Trophoblast cell (in vitro differentiated cells and primary cell): Measurements from ENCODE around the gene TRPV4.

Source experiments
- DNase-seq, 2 donors: peaks; one replicate each; pipeline ENCODE4 v3.0.0-alpha.2; 2016
- H2AFZ ChIP-seq: 2 replicates; pipeline ENCODE4 v1.6.1; 2013; ENCODE audit warnings: low read length, moderate library complexity, mild to moderate bottlenecking; ENCODE audit not compliant: insufficient read depth, poor library complexity
- H2AK5ac ChIP-seq: 2 replicates; pipeline ENCODE4 v1.6.1; 2013; ENCODE audit warnings: mild to moderate bottlenecking, low read length
- H2BK120ac ChIP-seq: 2 replicates; pipeline ENCODE4 v1.6.1; 2013; ENCODE audit warnings: low read length, mild to moderate bottlenecking, moderate library complexity; ENCODE audit not compliant: insufficient read depth, poor library complexity
- H2BK12ac ChIP-seq: 2 replicates; pipeline ENCODE4 v1.6.1; 2013; ENCODE audit warnings: mild to moderate bottlenecking, low read length, moderate library complexity
- H2BK5ac ChIP-seq: 2 replicates; pipeline ENCODE4 v1.6.1; 2013; ENCODE audit warnings: low read length, low read depth, moderate library complexity, mild to moderate bottlenecking; ENCODE audit not compliant: poor library complexity
- H3K14ac ChIP-seq: 2 replicates; pipeline ENCODE4 v1.6.1; 2013; ENCODE audit warnings: mild to moderate bottlenecking, low read length
- H3K18ac ChIP-seq: 2 replicates; pipeline ENCODE4 v1.6.1; 2013; ENCODE audit warnings: mild to moderate bottlenecking, low read length
- H3K23ac ChIP-seq: 2 replicates; pipeline ENCODE4 v1.6.1; 2013; ENCODE audit warnings: low read length
- H3K27ac ChIP-seq: 2 replicates; pipeline ENCODE4 v1.5.1; 2013; ENCODE audit warnings: low read depth, mild to moderate bottlenecking, inconsistent platforms, low read length, moderate library complexity
- H3K27me3 ChIP-seq: 2 replicates; pipeline ENCODE4 v1.6.1; 2013; ENCODE audit warnings: inconsistent platforms, mild to moderate bottlenecking, low read length, moderate library complexity; ENCODE audit not compliant: insufficient read depth
- H3K36me3 ChIP-seq, 2 experiments: 1 replicate in 1 of 2; 2 replicates in 1 of 2; pipeline ENCODE4 v1.6.1; 2013; ENCODE audit warnings: low read length in 2 of 2, mild to moderate bottlenecking in 2 of 2, moderate library complexity in 1 of 2; ENCODE audit not compliant: insufficient read depth in 2 of 2, control insufficient read depth in 1 of 2
- H3K4ac ChIP-seq: 2 replicates; pipeline ENCODE4 v1.6.1; 2013; ENCODE audit warnings: low read depth, mild to moderate bottlenecking, low read length, moderate library complexity
- H3K4me1 ChIP-seq, 2 experiments: 1 replicate in 1 of 2; 2 replicates in 1 of 2; pipeline ENCODE4 v1.6.1; 2013; ENCODE audit warnings: low read length in 2 of 2, mild to moderate bottlenecking in 2 of 2, moderate library complexity in 1 of 2; ENCODE audit not compliant: insufficient read depth in 2 of 2, control insufficient read depth in 1 of 2
- H3K4me2 ChIP-seq: 2 replicates; pipeline ENCODE4 v1.6.1; 2013; ENCODE audit warnings: inconsistent platforms, mild to moderate bottlenecking, low read length, moderate library complexity
- H3K4me3 ChIP-seq: 2 replicates; pipeline ENCODE4 v1.5.1; 2013; ENCODE audit warnings: mild to moderate bottlenecking, low read depth, low read length, inconsistent platforms
- H3K79me1 ChIP-seq: one replicate; pipeline ENCODE4 v1.6.1; 2013; ENCODE audit warnings: low read length
- H3K79me2 ChIP-seq: 2 replicates; pipeline ENCODE4 v1.6.1; 2013; ENCODE audit warnings: low read length, mild to moderate bottlenecking; ENCODE audit not compliant: control insufficient read depth, insufficient read depth, poor library complexity
- H3K9ac ChIP-seq: 2 replicates; pipeline ENCODE4 v1.6.1; 2013; ENCODE audit warnings: mild to moderate bottlenecking, low read length
- H3K9me3 ChIP-seq: 2 replicates; pipeline ENCODE4 v1.6.1; 2013; ENCODE audit warnings: low read depth, mild to moderate bottlenecking, control low read depth, inconsistent platforms, low read length; ENCODE audit not compliant: insufficient read depth
- H4K12ac ChIP-seq: 2 replicates; pipeline ENCODE4 v1.6.1; 2013; ENCODE audit warnings: low read depth, mild to moderate bottlenecking, low read length, moderate library complexity
- H4K8ac ChIP-seq: 2 replicates; pipeline ENCODE4 v1.6.1; 2013; ENCODE audit warnings: low read depth, mild to moderate bottlenecking, low read length, moderate library complexity
- H4K91ac ChIP-seq: one replicate; pipeline ENCODE4 v1.6.1; 2013; ENCODE audit warnings: low read depth, mild to moderate bottlenecking, low read length, moderate library complexity
- WGBS: extraction: QIAGEN DNeasy Blood & Tissue Kit; methylation state at CpG from one replicate; pipeline ENCODE4 v1.1.7; 2013; ENCODE audit warnings: missing lambda C conversion rate; ENCODE audit not compliant: insufficient read length, insufficient coverage; ENCODE audit errors: extremely low coverage; 5-methylcytosine and 5-hydroxymethylcytosine counted together

The TRPV4 gene

GRCh38 chr12:109753054-109753401 is 80.2 kb downstream of the TRPV4 start:
- Histone ChIP-seq H4K12ac (no peak overlapping the region), H2AFZ (no peak overlapping the region), H3K14ac (no peak overlapping the region), H4K91ac (no peak overlapping the region), H3K4me2 (no peak overlapping the region), H2BK120ac (no peak overlapping the region), H2BK5ac (no peak overlapping the region), H4K8ac (no peak overlapping the region), H2AK5ac (no peak overlapping the region), H3K79me2 (no peaks in the 10 kb centered on the region), H2BK12ac (no peak overlapping the region), H3K18ac (no peak overlapping the region), H3K27ac (no peak overlapping the region), H3K4ac (no peak overlapping the region), H3K4me3 (no peak overlapping the region), H3K23ac (no peak overlapping the region), H3K9me3 (peaks cover 1% of the 10 kb centered on the region), H3K79me1 (no peaks in the 10 kb centered on the region), H3K36me3 (no peaks in the 10 kb centered on the region), H3K9ac (no peak overlapping the region), H3K4me1 (no peaks in the 10 kb centered on the region), H3K27me3 (no peaks in the 10 kb centered on the region)
- WGBS = no CpG with 5 or more reads among the region's 5 CpGs
- no peak for DNase-seq

GRCh38 chr12:109752117-109753053 is 80.8 kb downstream of the TRPV4 start:
- Histone ChIP-seq H3K36me3 (no peaks in the 10 kb centered on the region), H3K27me3 (no peaks in the 10 kb centered on the region), H3K9ac (no peak overlapping the region), H3K79me1 (no peaks in the 10 kb centered on the region), H2BK5ac (no peak overlapping the region), H2AFZ (no peak overlapping the region), H3K4me1 (no peaks in the 10 kb centered on the region), H3K14ac (no peak overlapping the region), H2AK5ac (no peak overlapping the region), H2BK12ac (no peak overlapping the region), H3K23ac (no peak overlapping the region), H3K4ac (no peak overlapping the region), H3K27ac (no peak overlapping the region), H3K9me3 (peaks cover 1% of the 10 kb centered on the region), H2BK120ac (no peak overlapping the region), H3K4me2 (no peak overlapping the region), H4K12ac (no peak overlapping the region), H4K91ac (no peak overlapping the region), H4K8ac (no peak overlapping the region), H3K18ac (no peak overlapping the region), H3K79me2 (no peaks in the 10 kb centered on the region), H3K4me3 (no peak overlapping the region)
- no peak for DNase-seq
- no CpG with 5 or more reads among the region's 6 CpGs for WGBS

GRCh38 chr12:109744986-109745942 is 87.9 kb downstream of the TRPV4 start:
- no peak overlapping the region for H3K4me3 ChIP-seq
- H4K12ac ChIP-seq = no peak overlapping the region
- DNase-seq = no peak
- H2BK12ac ChIP-seq = no peak overlapping the region
- no peak overlapping the region for H2BK5ac ChIP-seq
- H3K27ac ChIP-seq = no peak overlapping the region
- no peaks in the 10 kb centered on the region for H3K36me3 ChIP-seq
- H3K18ac ChIP-seq = no peak overlapping the region
- H4K8ac ChIP-seq = no peak overlapping the region
- no peaks in the 10 kb centered on the region for H3K79me2 ChIP-seq
- H2AK5ac ChIP-seq = no peak overlapping the region
- no peaks in the 10 kb centered on the region for H3K79me1 ChIP-seq
- no peaks in the 10 kb centered on the region for H3K27me3 ChIP-seq
- no peak overlapping the region for H3K23ac ChIP-seq
- no peak overlapping the region for H3K9ac ChIP-seq
- no peak overlapping the region for H3K4me2 ChIP-seq
- H2AFZ ChIP-seq = no peak overlapping the region
- no peak overlapping the region for H3K14ac ChIP-seq
- H3K4me1 ChIP-seq = no peaks in the 10 kb centered on the region
- H3K9me3 ChIP-seq = no peaks in the 10 kb centered on the region
- no peak overlapping the region for H3K4ac ChIP-seq
- no CpG with 5 or more reads among the region's 8 CpGs for WGBS
- H4K91ac ChIP-seq = no peak overlapping the region
- H2BK120ac ChIP-seq = no peak overlapping the region

- no peak overlapping the region for H2BK12ac ChIP-seq
- H3K36me3 ChIP-seq = no peaks in the 10 kb centered on the region
- H3K23ac ChIP-seq = no peak overlapping the region
- H4K12ac ChIP-seq = no peak overlapping the region
- no peak overlapping the region for H2BK5ac ChIP-seq
- H3K79me1 ChIP-seq = no peaks in the 10 kb centered on the region
- no peaks in the 10 kb centered on the region for H3K27me3 ChIP-seq
- no peak overlapping the region for H2BK120ac ChIP-seq
- no peak overlapping the region for H3K18ac ChIP-seq
- H3K14ac ChIP-seq = no peak overlapping the region
- H2AFZ ChIP-seq = no peak overlapping the region
- no peak overlapping the region for H3K27ac ChIP-seq
- no peak overlapping the region for H4K8ac ChIP-seq
- H4K91ac ChIP-seq = no peak overlapping the region
- H3K9ac ChIP-seq = no peak overlapping the region
- H3K4ac ChIP-seq = no peak overlapping the region
- DNase-seq = no peak
- WGBS = no CpG with 5 or more reads among the region's 14 CpGs
- H3K4me3 ChIP-seq = no peak overlapping the region
- no peaks in the 10 kb centered on the region for H3K9me3 ChIP-seq
- no peaks in the 10 kb centered on the region for H3K4me1 ChIP-seq
- no peaks in the 10 kb centered on the region for H3K79me2 ChIP-seq
- no peak overlapping the region for H3K4me2 ChIP-seq
- no peak overlapping the region for H2AK5ac ChIP-seq
These were observed 89.2 kb downstream of the TRPV4 start for GRCh38 chr12:109744026-109744425.
